IMR-90 (cell line): ENCODE measurements around the gene FAM216B. TPM values are rescaled to one million over a fixed set of nuclear protein-coding genes. Genes with fewer than 3 reads are reported as not detected.

Experiments used
- ATAC-seq: fragments of 200-7000 bp; cut with Tn5 transposase; 2 replicates; pipeline ENCODE4 v1.9.1; 2020; ENCODE audit warnings: low read depth, mild to moderate bottlenecking, moderate library complexity
- BruUV-seq: library from RNA; stranded (reverse); fragments of 400-500 nt; replicated peaks from 2 replicates; lab custom pipeline; 2021; lab: Mats Ljungman, UMichigan
- CTCF ChIA-PET: fragments of 300-600 bp; formaldehyde crosslinking; extraction: SDS; loops from one replicate; lab custom pipeline; 2021; ENCODE audit warnings: antibody characterized with exemption; lab: Yijun Ruan, JAX
- POLR2A ChIA-PET: fragments of 300-600 bp; sonication (Branson Sonifier 250); formaldehyde crosslinking; loops from one replicate; lab custom pipeline; 2022; ENCODE audit warnings: antibody characterized with exemption; ENCODE audit not compliant: unreplicated experiment; lab: Charles Lee
- DNase-seq: peaks from one replicate; pipeline ENCODE4 v3.0.0; 2013
- H2AFZ ChIP-seq: replicated peaks from 2 replicates; pipeline ENCODE3; 2013; ENCODE audit warnings: low read length, mild to moderate bottlenecking; ENCODE audit not compliant: poor library complexity
- H2AK5ac ChIP-seq: 2 replicates; pipeline ENCODE4 v1.6.1; 2013; ENCODE audit warnings: low read depth, low read length, inconsistent platforms
- H2AK9ac ChIP-seq: replicated peaks from 2 replicates; pipeline ENCODE3; 2013; ENCODE audit warnings: mild to moderate bottlenecking, low read depth, low read length, moderate library complexity; ENCODE audit not compliant: poor library complexity
- H2BK120ac ChIP-seq: 2 replicates; pipeline ENCODE4 v1.6.1; 2013; ENCODE audit warnings: low read depth, low read length, inconsistent platforms
- H2BK15ac ChIP-seq: 3 replicates; pipeline ENCODE4 v1.6.1; 2013; ENCODE audit warnings: low read depth, low read length, inconsistent platforms
- H2BK20ac ChIP-seq: 2 replicates; pipeline ENCODE4 v1.6.1; 2013; ENCODE audit warnings: low read depth, mild to moderate bottlenecking, inconsistent platforms, low read length, moderate library complexity
- H2BK5ac ChIP-seq: 2 replicates; pipeline ENCODE4 v1.6.1; 2013; ENCODE audit warnings: mild to moderate bottlenecking, low read depth, low read length, inconsistent platforms; ENCODE audit not compliant: poor library complexity, severe bottlenecking
- H3K14ac ChIP-seq: replicated peaks from 2 replicates; pipeline ENCODE4 v1.6.1; 2013; ENCODE audit warnings: low read depth, low read length, inconsistent platforms
- H3K18ac ChIP-seq: 2 replicates; pipeline ENCODE4 v1.6.1; 2013; ENCODE audit warnings: low read depth, low read length, control low read depth
- H3K23ac ChIP-seq: 2 replicates; pipeline ENCODE4 v1.6.1; 2013; ENCODE audit warnings: low read depth, low read length, inconsistent platforms
- H3K27ac ChIP-seq: 2 replicates; pipeline ENCODE4 v1.5.1; 2013; ENCODE audit warnings: mild to moderate bottlenecking, control low read depth, low read length; ENCODE audit not compliant: insufficient read depth
- H3K27me3 ChIP-seq: 2 replicates; pipeline ENCODE4 v1.6.1; 2013; ENCODE audit warnings: low read length; ENCODE audit not compliant: control insufficient read depth, insufficient read depth
- H3K36me3 ChIP-seq: 2 replicates; pipeline ENCODE4 v1.6.1; 2013; ENCODE audit warnings: low read length, mixed read lengths; ENCODE audit not compliant: control insufficient read depth, insufficient read depth
- H3K4ac ChIP-seq: 2 replicates; pipeline ENCODE4 v1.6.1; 2013; ENCODE audit warnings: low read depth, low read length, inconsistent platforms
- H3K4me1 ChIP-seq: 2 replicates; pipeline ENCODE4 v1.6.1; 2013; ENCODE audit warnings: low read length, mixed read lengths; ENCODE audit not compliant: control insufficient read depth, insufficient read depth
- H3K4me2 ChIP-seq: 2 replicates; pipeline ENCODE4 v1.6.1; 2013; ENCODE audit warnings: low read depth, mild to moderate bottlenecking, control low read depth, low read length, moderate library complexity
- H3K4me3 ChIP-seq: 2 replicates; pipeline ENCODE4 v1.5.1; 2013; ENCODE audit warnings: low read depth, mild to moderate bottlenecking, control low read depth, low read length, moderate library complexity; ENCODE audit not compliant: insufficient read depth
- H3K56ac ChIP-seq: 2 replicates; pipeline ENCODE4 v1.6.1; 2013; ENCODE audit warnings: low read length, inconsistent platforms; ENCODE audit not compliant: insufficient read depth; ENCODE audit errors: extremely low read depth
- H3K79me1 ChIP-seq, 2 experiments: 2 replicates each; pipeline ENCODE4 v1.6.1; 2013; ENCODE audit warnings: low read length in 2 of 2, inconsistent platforms in 1 of 2, low read depth in 1 of 2
- H3K9ac ChIP-seq: 2 replicates; pipeline ENCODE4 v1.6.1; 2013; ENCODE audit warnings: low read depth, low read length, control low read depth
- H3K9me1 ChIP-seq: 2 replicates; pipeline ENCODE4 v1.6.1; 2013; ENCODE audit warnings: low read length, inconsistent platforms; ENCODE audit not compliant: insufficient read depth
- H3K9me3 ChIP-seq: 2 replicates; pipeline ENCODE4 v1.6.1; 2013; ENCODE audit warnings: low read length; ENCODE audit not compliant: control insufficient read depth, insufficient read depth
- H4K20me1 ChIP-seq: 2 replicates; pipeline ENCODE4 v1.6.1; 2013; ENCODE audit warnings: low read length, inconsistent platforms; ENCODE audit not compliant: insufficient read depth
- H4K5ac ChIP-seq: 2 replicates; pipeline ENCODE4 v1.6.1; 2013; ENCODE audit warnings: mild to moderate bottlenecking, low read depth, low read length, control low read depth
- H4K8ac ChIP-seq, 2 experiments: 2 replicates each; pipeline ENCODE4 v1.6.1; 2013; ENCODE audit warnings: low read depth in 2 of 2, low read length in 2 of 2, control low read depth in 1 of 2, inconsistent platforms in 1 of 2
- H4K91ac ChIP-seq: 2 replicates; pipeline ENCODE4 v1.6.1; 2013; ENCODE audit warnings: low read depth, low read length, inconsistent platforms; ENCODE audit not compliant: insufficient read depth
- CHD1 ChIP-seq: IDR thresholded peaks from 2 replicates; pipeline ENCODE4 v1.6.1; 2012; ENCODE audit warnings: low read depth, low read length, improper control_type of control experiment
- CTCF ChIP-seq: conservative IDR thresholded peaks from 2 replicates; pipeline ENCODE4 v1.5.1; 2012; ENCODE audit warnings: mild to moderate bottlenecking, low read depth, low read length, improper control_type of control experiment
- ELK1 ChIP-seq: fragments of 150-350 bp; IDR thresholded peaks from 2 replicates; pipeline ENCODE4 v1.6.1; 2016; ENCODE audit warnings: low read depth, mild to moderate bottlenecking, low read length, moderate library complexity, borderline replicate concordance
- MXI1 ChIP-seq: IDR thresholded peaks from 2 replicates; pipeline ENCODE4 v1.6.1; 2012; ENCODE audit warnings: low read depth, mild to moderate bottlenecking, low read length, moderate library complexity, borderline replicate concordance
- RAD21 ChIP-seq: IDR thresholded peaks from 2 replicates; pipeline ENCODE4 v1.6.1; 2012; ENCODE audit warnings: low read length, improper control_type of control experiment
- RCOR1 ChIP-seq: IDR thresholded peaks from 2 replicates; pipeline ENCODE4 v1.6.1; 2012; ENCODE audit warnings: mild to moderate bottlenecking, low read length, improper control_type of control experiment; ENCODE audit not compliant: insufficient replicate concordance
- WGBS, 2 experiments: methylation state at CpG; one replicate each; pipeline versions ENCODE4 v1.1.5 to v1.1.7; 2013; ENCODE audit warnings: missing lambda C conversion rate in 2 of 2; ENCODE audit not compliant: insufficient read length in 1 of 2; ENCODE audit errors: extremely low coverage in 2 of 2; 5-methylcytosine and 5-hydroxymethylcytosine counted together
- dilution Hi-C: fragments of 300-500 bp; cut with HindIII; formaldehyde crosslinking; loops from one replicate; pipeline ENCODE4 v1.14.3; 2018; ENCODE audit warnings: low sequenced_read_pairs; ENCODE audit not compliant: unreplicated experiment
- in situ Hi-C: fragments of 300-500 bp; cut with MboI; formaldehyde crosslinking; loops from 3 replicates; pipeline ENCODE4 v1.14.3; 2019; ENCODE audit warnings: low sequenced_read_pairs, inconsistent platforms, mixed read lengths
- intact Hi-C: fragments of 100-400 bp; cut with micrococcal nuclease; formaldehyde crosslinking; loops from 2 replicates; pipeline ENCODE4 v1.10.0; 2022
- polyA plus RNA-seq, 3 experiments: library from polyadenylated mRNA; depleted of rRNA; stranded (reverse); fragments of >200 nt; gene quantifications; 2 replicates each; pipeline ENCODE4 v1.2.3, GENCODE V29; 2012; ENCODE audit warnings: low replicate concordance in 1 of 3
- total RNA-seq: library from RNA; depleted of rRNA; stranded (reverse); fragments of >200 nt; gene quantifications from 2 replicates; pipeline ENCODE4 v1.2.3, GENCODE V29; 2012

The FAM216B gene
- total and polyA plus RNA-seq, 2 of the 4 experiments (the other 2 are of a cell fraction) = not detected

DNA sequence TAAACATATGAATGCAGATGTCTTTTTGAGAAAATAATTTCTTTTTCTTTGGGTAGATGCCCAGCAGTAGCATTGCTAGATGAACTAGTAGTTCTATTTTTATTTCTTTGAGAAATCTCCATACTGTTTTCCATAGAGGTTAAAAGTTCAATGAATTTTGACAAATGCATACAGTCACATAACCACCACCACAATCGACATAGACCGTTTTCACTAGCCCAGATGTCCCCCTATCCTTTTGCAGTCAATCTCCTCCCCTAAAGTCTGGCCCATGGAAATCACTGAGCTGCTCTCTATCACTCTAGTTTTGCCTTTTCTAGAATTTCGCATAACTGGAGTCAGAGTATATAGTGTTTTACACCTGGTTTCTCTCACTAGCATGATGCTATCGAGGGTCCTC is 10.8 kb downstream of the FAM216B start:
- no peak overlapping the region for H3K14ac ChIP-seq
- H3K23ac ChIP-seq = no peak overlapping the region
- H2BK5ac ChIP-seq = no peak overlapping the region
- POLR2A ChIA-PET = no interaction called here
- no peak overlapping the region for H2BK15ac ChIP-seq
- intact Hi-C loops = no loop called here
- H4K20me1 ChIP-seq = no peaks in the 10 kb centered on the region
- DNase-seq (no peak), ATAC-seq (no peak)
- no peak overlapping the region for H3K4ac ChIP-seq
- no peak overlapping the region for H3K56ac ChIP-seq
- no peak overlapping the region for H3K4me3 ChIP-seq
- no peaks in the 10 kb centered on the region for H3K27me3 ChIP-seq
- in situ Hi-C loops = no loop called here
- no peak overlapping the region for H2AFZ ChIP-seq
- no peak overlapping the region for H4K5ac ChIP-seq
- H2BK20ac ChIP-seq = no peak overlapping the region
- H3K9me3 ChIP-seq = 0 out of 2 replicates have a peak, but pooled peaks cover 2% of the 10 kb centered on the region
- no peaks in the 10 kb centered on the region for H3K79me1 ChIP-seq
- no peak overlapping the region for H2BK120ac ChIP-seq
- no peak overlapping the region for H4K91ac ChIP-seq
- no peak overlapping the region for H3K18ac ChIP-seq
- dilution Hi-C loops = no loop called here
- BruUV-seq = no TSS peak
- no peaks in the 10 kb centered on the region for H3K4me1 ChIP-seq
- no peak overlapping the region for H3K27ac ChIP-seq
- no peak overlapping the region for H3K4me2 ChIP-seq
- WGBS, 2 experiments = no CpG with 5 or more reads among the region's 4 CpGs
- no peak overlapping the region for H4K8ac ChIP-seq
- no peak overlapping the region for H2AK5ac ChIP-seq
- H3K9me1 ChIP-seq = no peaks in the 10 kb centered on the region
- no peak overlapping the region for H2AK9ac ChIP-seq
- TF ChIP-seq ELK1 (no peak), RCOR1 (no peak), CHD1 (no peak), CTCF (no peak), MXI1 (no peak), RAD21 (no peak)
- CTCF ChIA-PET = no interaction called here
- no peak overlapping the region for H3K9ac ChIP-seq
- H3K36me3 ChIP-seq = no peaks in the 10 kb centered on the region
